Neural crest cell (in vitro differentiated cells): Measurements from ENCODE around the gene F8. TPM values are rescaled to one million over a fixed set of nuclear protein-coding genes. Genes with fewer than 3 reads are reported as not detected.
A peak's percentile ranks its signal among the peaks of the same experiment; 100 is the strongest.

Source experiments
- DNase-seq: peaks from one replicate; pipeline ENCODE4 v3.0.0; 2021; ENCODE audit warnings: low read depth, mixed read lengths, low spot score
- H3K27ac Mint-ChIP-seq: one replicate; pipeline ENCODE4 v1.8.0; 2021; ENCODE audit warnings: mild to moderate bottlenecking, mixed read lengths; ENCODE audit not compliant: unreplicated experiment
- H3K27me3 Mint-ChIP-seq: 2 replicates; pipeline ENCODE4 v1.8.0; 2021; ENCODE audit warnings: low read depth, mild to moderate bottlenecking, mixed read lengths
- H3K36me3 Mint-ChIP-seq: 2 replicates; pipeline ENCODE4 v1.8.0; 2021; ENCODE audit warnings: low read depth, mild to moderate bottlenecking, mixed read lengths
- H3K4me1 Mint-ChIP-seq: 2 replicates; pipeline ENCODE4 v1.8.0; 2021; ENCODE audit warnings: mixed read lengths
- H3K4me3 Mint-ChIP-seq: one replicate; pipeline ENCODE4 v1.8.0; 2021; ENCODE audit warnings: mild to moderate bottlenecking, mixed read lengths
- H3K9me3 Mint-ChIP-seq: 2 replicates; pipeline ENCODE4 v1.8.0; 2021; ENCODE audit warnings: mixed read lengths
- CTCF ChIP-seq: fragments of 200-600 bp; sonication (generic); conservative IDR thresholded peaks from 2 replicates; pipeline ENCODE4 v1.5.0; 2021; ENCODE audit warnings: antibody characterized with exemption, mild to moderate bottlenecking
- total RNA-seq: library from RNA; stranded (reverse); gene quantifications from 2 replicates; pipeline ENCODE4 v1.2.1, GENCODE V29; 2021

The F8 gene
- total RNA-seq, 1 donor from 2014 or later: 2.1 TPM

- H3K27me3 Mint-ChIP-seq: peaks cover 47% of the 10 kb centered on the region
- no peaks in the 10 kb centered on the region for H3K9me3 Mint-ChIP-seq
- peak overlapping the region; percentile 73 for H3K27ac Mint-ChIP-seq
- H3K4me3 Mint-ChIP-seq: peak overlapping the region; percentile 35
- peak; percentile 12 for DNase-seq
- no peaks in the 10 kb centered on the region for H3K36me3 Mint-ChIP-seq
- TF ChIP-seq CTCF: no peak
- H3K4me1 Mint-ChIP-seq: peaks cover 29% of the 10 kb centered on the region
These were observed 222.8 kb downstream of the F8 start for GRCh38 chrX:154799556-154800348.

DNA sequence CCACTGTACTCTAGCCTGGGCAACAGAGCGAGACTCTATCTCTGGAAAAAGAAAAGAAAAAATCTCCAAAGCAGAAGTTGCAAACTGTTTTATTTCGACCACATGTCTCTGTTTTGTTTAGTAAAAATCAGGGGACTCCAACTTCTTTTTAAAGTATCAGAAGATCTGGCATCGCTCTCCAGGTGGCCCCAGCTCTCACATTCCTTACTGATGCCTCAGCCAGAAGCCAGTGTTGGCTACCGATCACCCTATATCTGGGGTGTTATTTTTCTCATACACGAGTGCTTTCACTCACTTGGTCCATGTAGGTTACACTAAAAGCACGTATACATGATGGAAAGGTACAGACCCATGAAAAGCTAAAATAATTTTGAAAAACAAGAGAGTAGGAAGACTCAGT, 225.5 kb downstream of the F8 start:
- H3K36me3 Mint-ChIP-seq: no peaks in the 10 kb centered on the region
- H3K27ac Mint-ChIP-seq: no peak overlapping the region
- no peak for TF ChIP-seq CTCF
- H3K27me3 Mint-ChIP-seq: peaks cover 40% of the 10 kb centered on the region
- no peaks in the 10 kb centered on the region for H3K9me3 Mint-ChIP-seq
- H3K4me3 Mint-ChIP-seq: no peak overlapping the region
- no peak for DNase-seq
- H3K4me1 Mint-ChIP-seq: peaks cover 23% of the 10 kb centered on the region

- Mint-ChIP-seq H3K27ac (no peak overlapping the region), H3K4me1 (peaks cover 14% of the 10 kb centered on the region), H3K36me3 (no peaks in the 10 kb centered on the region), H3K27me3 (peaks cover 40% of the 10 kb centered on the region), H3K4me3 (no peak overlapping the region), H3K9me3 (no peaks in the 10 kb centered on the region)
- no peak for DNase-seq
- no peak for TF ChIP-seq CTCF
These were observed 227.5 kb downstream of the F8 start for GRCh38 chrX:154795016-154795415.

DNA sequence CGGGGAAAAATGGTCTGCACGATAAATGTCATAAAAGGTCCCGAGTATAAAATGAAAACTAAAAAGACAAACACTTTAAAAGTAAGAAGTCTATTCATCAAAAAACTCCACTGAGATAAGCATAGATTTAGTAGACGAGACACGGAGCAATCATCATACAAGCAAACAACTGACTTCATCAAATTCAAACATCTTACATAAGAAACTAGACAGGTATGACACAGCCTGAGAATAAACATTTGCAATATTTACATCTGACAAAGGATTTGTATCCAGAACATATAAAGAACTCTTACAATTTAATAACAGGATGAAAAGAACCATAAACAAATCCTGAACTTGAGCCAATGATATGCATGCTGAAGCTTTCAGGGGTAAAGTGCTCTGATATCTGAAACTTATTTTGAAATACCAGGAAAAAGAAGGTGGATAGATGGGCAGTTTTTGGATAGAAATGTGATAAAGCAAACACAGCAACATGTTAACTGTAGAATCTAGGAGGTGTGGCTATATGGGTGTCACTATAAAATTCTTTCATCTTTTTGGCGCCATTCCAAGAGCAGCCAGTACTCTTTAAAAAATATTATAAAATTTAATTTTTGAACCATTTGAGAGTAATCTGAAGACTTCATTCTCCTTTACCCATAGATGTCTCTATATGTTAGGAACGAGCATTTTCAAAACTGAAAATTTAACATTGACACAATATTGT, 229.3 kb downstream of the F8 start:
- no peak for DNase-seq
- no peak for TF ChIP-seq CTCF
- no peak overlapping the region for H3K4me3 Mint-ChIP-seq
- peaks cover 7% of the 10 kb centered on the region for H3K9me3 Mint-ChIP-seq
- H3K36me3 Mint-ChIP-seq: peaks cover 2% of the 10 kb centered on the region
- no peak overlapping the region for H3K27ac Mint-ChIP-seq
- peaks cover 49% of the 10 kb centered on the region for H3K27me3 Mint-ChIP-seq
- peaks cover under 1% of the 10 kb centered on the region for H3K4me1 Mint-ChIP-seq

DNA sequence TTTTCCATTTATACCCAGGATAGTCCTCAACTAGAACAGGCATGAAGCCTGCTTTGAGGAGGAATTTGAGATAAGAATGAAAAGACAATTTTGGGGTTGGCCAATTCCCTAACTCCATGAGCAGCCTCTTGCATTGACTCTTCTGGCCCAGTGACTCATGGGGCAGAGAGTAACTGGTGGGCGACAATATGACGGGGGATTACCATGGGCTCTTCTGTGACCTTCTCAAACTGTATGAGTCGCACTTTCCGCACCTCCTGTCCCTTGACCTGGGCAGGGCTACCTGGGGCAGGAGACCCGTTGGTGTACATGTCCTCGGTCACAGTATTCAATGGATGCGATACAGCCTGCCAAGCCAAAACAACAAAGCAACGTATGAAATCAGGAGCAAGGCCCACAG, 230.6 kb downstream of the F8 start:
- DNase-seq: no peak
- TF ChIP-seq CTCF: no peak
- Mint-ChIP-seq H3K4me3 (no peak overlapping the region), H3K27ac (no peak overlapping the region), H3K4me1 (no peaks in the 10 kb centered on the region), H3K27me3 (peaks cover 57% of the 10 kb centered on the region), H3K9me3 (peaks cover 7% of the 10 kb centered on the region), H3K36me3 (peaks cover 4% of the 10 kb centered on the region)
